Ascending aorta (tissue), 2 donors: ENCODE data around the gene ESRP2. TPM values are rescaled to one million over a fixed set of nuclear protein-coding genes. Genes with fewer than 3 reads are reported as not detected.

Source experiments
- DNase-seq, 2 donors: peaks; one replicate each; pipeline ENCODE4 v3.0.0-alpha.2; 2019; ENCODE audit warnings: low spot score in 2 of 2
- H3K27ac ChIP-seq, 2 donors: fragments of 200-600 bp; sonication (generic); one replicate each; pipeline ENCODE4 v1.5.1; 2016 to 2017; ENCODE audit warnings: mild to moderate bottlenecking in 1 of 2
- H3K27me3 ChIP-seq: fragments of 200-600 bp; sonication (generic); one replicate; pipeline ENCODE4 v1.5.1; 2017
- H3K36me3 ChIP-seq, 2 donors: fragments of 200-600 bp; sonication (generic); one replicate each; pipeline ENCODE4 v1.5.1; 2016
- H3K4me1 ChIP-seq, 2 donors: fragments of 200-600 bp; sonication (generic); one replicate each; pipeline ENCODE4 v1.5.1; 2016 to 2017; ENCODE audit warnings: mild to moderate bottlenecking in 1 of 2
- H3K4me3 ChIP-seq, 2 donors: fragments of 200-600 bp; sonication (generic); one replicate each; pipeline ENCODE4 v1.5.1; 2016 to 2017; ENCODE audit warnings: mild to moderate bottlenecking in 1 of 2
- H3K9me3 ChIP-seq, 2 donors: fragments of 200-600 bp; sonication (generic); one replicate each; pipeline ENCODE4 v1.5.1; 2016
- CTCF ChIP-seq, 3 experiments: fragments of 200-600 bp in 2 of 3; fragments of 450-650 bp in 1 of 3; sonication (generic) in 2 of 3; IDR thresholded peaks; one replicate each; pipeline ENCODE4 v1.5.1; 2016 to 2019; ENCODE audit warnings: antibody characterized with exemption in 3 of 3, mild to moderate bottlenecking in 1 of 3, moderate library complexity in 1 of 3
- intact Hi-C: fragments of 100-400 bp; cut with DNase I; formaldehyde crosslinking; loops from one replicate; pipeline ENCODE4 v1.15.1; 2023
- total RNA-seq: library from RNA; depleted of rRNA; stranded (reverse); fragments of >200 nt; gene quantifications from one replicate; pipeline ENCODE4 v1.1.0, GENCODE V29; 2016

ESRP2 gene
- total RNA-seq, 1 donor from 2014 or later, result not detected

- Histone ChIP-seq H3K4me3 (no peak overlapping the region), H3K9me3 (no peaks in the 10 kb centered on the region), H3K27me3 (no peaks in the 10 kb centered on the region), H3K4me1 (peaks cover 0 to 2% of the 10 kb centered on the region in 2 donors), H3K36me3 (peaks cover 0 to 13% of the 10 kb centered on the region in 2 donors), H3K27ac (no peak overlapping the region)
- intact Hi-C loops, result no loop called here
- TF ChIP-seq CTCF (IDR thresholded peaks at IDR 0.05), result no peak
- DNase-seq, result no peak
These were observed 8.6 kb downstream of the ESRP2 start for GRCh38 chr16:68227183-68227793.

DNA sequence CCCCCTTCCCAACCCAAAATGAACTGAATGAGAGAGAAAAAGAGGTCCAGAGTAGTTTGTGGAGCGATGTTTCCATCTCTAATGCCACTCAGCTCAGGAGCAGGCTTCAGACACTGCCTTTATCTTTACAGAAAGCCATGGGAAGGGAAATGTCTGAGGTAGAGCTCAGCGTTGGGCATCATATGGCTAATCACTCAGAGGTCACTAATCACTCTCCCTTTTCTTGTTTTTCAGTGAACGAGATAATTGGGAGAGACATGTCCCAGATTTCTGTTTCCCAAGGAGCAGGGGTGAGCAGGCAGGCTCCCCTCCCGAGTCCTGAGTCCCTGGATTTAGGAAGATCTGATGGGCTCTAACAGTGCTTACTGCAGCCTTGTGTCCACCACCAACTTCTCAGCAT lies 9.8 kb downstream of the ESRP2 start:
- no peak for DNase-seq
- no peak overlapping the region for H3K27ac ChIP-seq
- no peaks in the 10 kb centered on the region for H3K9me3 ChIP-seq
- H3K4me3 ChIP-seq, result no peak overlapping the region
- intact Hi-C loops, result no loop called here
- no peaks in the 10 kb centered on the region for H3K27me3 ChIP-seq
- TF ChIP-seq CTCF (IDR thresholded peaks at IDR 0.05), result no peak
- peaks cover 0 to 2% of the 10 kb centered on the region in 2 donors for H3K4me1 ChIP-seq
- H3K36me3 ChIP-seq, result peaks cover 0 to 13% of the 10 kb centered on the region in 2 donors

- intact Hi-C loops, result no loop called here
These were observed 12.9 kb downstream of the ESRP2 start for GRCh38 chr16:68223072-68223471.

DNA sequence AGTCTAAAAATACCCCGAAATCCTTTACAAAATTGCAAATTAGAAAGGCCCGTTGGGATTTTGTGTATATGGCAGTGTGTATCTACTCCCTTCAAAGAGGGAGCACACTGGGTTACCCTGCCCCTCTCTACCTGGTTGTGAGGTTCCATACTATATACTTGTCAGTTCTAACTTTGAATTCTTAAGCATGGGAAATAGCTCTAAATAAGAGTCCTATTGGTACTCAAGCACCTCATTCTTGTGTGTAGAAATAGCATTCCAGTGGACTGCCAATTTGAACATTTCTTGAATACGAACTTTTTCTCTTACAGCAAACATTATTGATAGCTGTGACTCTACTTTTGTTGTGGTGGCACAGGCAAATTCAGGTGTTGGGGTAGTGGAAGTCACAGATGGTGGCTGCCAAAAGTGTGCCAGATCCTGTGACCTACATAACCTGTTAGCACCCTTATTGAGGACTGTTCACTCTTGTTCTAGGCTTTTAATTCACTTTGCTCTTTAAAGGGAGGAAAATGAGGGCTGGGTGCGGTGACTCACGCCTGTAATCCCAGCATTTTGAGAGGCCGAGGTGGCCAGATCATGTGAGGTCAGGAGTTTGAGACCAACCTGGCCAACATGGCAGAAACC lies 16.1 kb downstream of the ESRP2 start:
- intact Hi-C loops, result no loop called here
- H3K27ac ChIP-seq, result no peak overlapping the region
- H3K4me1 ChIP-seq, result no peaks in the 10 kb centered on the region
- no peak for DNase-seq
- no peak for TF ChIP-seq CTCF (IDR thresholded peaks at IDR 0.05)
- H3K27me3 ChIP-seq, result no peaks in the 10 kb centered on the region
- H3K36me3 ChIP-seq, result no peaks in the 10 kb centered on the region
- H3K4me3 ChIP-seq, result no peak overlapping the region
- no peaks in the 10 kb centered on the region for H3K9me3 ChIP-seq

More at GRCh38 chr16:68223072-68223471, 12.9 kb downstream of the ESRP2 start:
- no peaks in the 10 kb centered on the region for H3K27me3 ChIP-seq
- H3K4me1 ChIP-seq, result no peaks in the 10 kb centered on the region
- H3K27ac ChIP-seq, result no peak overlapping the region
- no peak for TF ChIP-seq CTCF (IDR thresholded peaks at IDR 0.05)
- no peak for DNase-seq
- H3K4me3 ChIP-seq, result no peak overlapping the region
- no peaks in the 10 kb centered on the region for H3K9me3 ChIP-seq
- peaks cover 0 to 13% of the 10 kb centered on the region in 2 donors for H3K36me3 ChIP-seq

- Histone ChIP-seq H3K27ac (no peak overlapping the region), H3K36me3 (no peaks in the 10 kb centered on the region), H3K4me3 (no peak overlapping the region), H3K4me1 (no peaks in the 10 kb centered on the region), H3K27me3 (no peaks in the 10 kb centered on the region), H3K9me3 (no peaks in the 10 kb centered on the region)
- intact Hi-C loops, result no loop called here
- no peak for DNase-seq
- TF ChIP-seq CTCF (IDR thresholded peaks at IDR 0.05), result no peak
These were observed 18.4 kb downstream of the ESRP2 start for GRCh38 chr16:68217506-68217905.
